Epithelial cell of esophagus (primary cell): ENCODE data around the gene RBP3.
"Not testable (repeated sequence)": the region's sequence is repeated elsewhere in the genome, so short reads cannot be mapped to it uniquely, and the experiment has no call there.

ENCODE experiments used
- DNase-seq: peaks from one replicate; pipeline ENCODE4 v3.0.0; 2010; ENCODE audit warnings: low read depth
- H3K4me3 ChIP-seq: 2 replicates; pipeline ENCODE4 v1.5.1; 2011; ENCODE audit warnings: mild to moderate bottlenecking, low read length, control low read depth
- CTCF ChIP-seq: IDR thresholded peaks from 2 replicates; pipeline ENCODE4 v1.5.1; 2011; ENCODE audit warnings: low read depth, mild to moderate bottlenecking, low read length, control low read depth, inconsistent platforms; ENCODE audit not compliant: insufficient read depth; ENCODE audit errors: missing control alignments

Gene RBP3

DNA sequence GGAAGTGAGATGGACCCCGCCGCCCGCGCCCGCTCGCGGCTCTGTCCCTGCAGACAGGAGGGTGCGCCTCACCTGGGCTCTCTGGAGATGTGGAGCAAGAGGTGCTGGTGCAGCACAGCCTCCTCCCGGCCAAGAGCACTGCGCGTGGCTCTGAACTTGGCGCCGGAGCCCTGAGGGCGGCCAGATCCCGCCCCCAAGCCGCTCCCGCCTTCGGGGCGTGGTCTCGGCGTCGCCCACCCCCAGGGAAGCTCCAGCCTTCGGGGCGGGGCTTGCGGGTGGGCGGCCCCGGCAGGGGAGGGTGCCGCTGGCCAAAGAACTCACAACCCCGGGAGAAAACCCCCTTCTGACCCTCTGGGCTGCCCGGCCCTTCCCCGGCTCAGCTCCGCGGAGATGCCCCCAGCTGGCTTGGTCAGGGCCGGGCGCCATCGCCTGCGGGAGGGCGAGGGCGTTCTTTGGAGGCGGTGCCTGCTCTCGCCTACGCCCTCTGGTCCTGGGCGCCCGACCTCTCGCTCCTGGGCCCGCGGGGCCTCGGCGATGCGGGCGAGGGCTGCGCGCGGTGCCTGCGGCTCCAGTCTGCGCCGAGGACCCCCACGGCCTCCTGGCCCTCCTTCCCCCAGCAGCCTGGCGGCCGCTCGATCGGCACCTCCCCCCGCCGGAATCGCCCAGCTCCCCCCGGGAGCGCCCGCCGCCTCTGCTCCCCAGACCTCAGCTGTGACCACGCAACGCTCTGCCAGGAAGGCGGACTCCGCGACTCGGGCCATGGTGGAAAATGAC is 36.2 kb downstream of the RBP3 start, which contains the start of gene ZNF488:
ZNF488 (minus strand) TSS at position 146 of the 774 bp plus-strand sequence. CDS start 15,464 bp downstream, outside the sequence.
- peak; percentile 89 for DNase-seq
- TF ChIP-seq CTCF = no peak
- H3K4me3 ChIP-seq = peak within 1 kb of the TSS; percentile 65

DNA sequence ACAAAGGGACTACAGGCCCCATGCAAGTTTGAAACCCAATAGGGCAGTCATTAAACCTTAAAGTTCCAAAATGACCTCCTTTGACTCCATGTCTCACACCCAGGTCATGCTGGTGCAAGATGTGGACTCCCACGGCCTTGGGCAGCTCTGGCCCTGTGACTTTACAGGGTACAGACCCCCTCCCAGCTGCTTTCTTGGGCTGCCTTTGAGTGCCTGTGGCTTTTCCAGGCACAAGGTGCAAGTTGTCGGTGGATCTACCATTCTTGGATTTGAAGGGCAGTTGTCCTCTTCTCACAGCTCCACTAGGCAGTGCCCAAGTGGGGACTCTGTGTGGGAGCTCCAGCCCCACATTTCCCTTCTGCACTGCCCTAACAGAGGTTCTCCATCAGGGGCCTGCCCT is 37.9 kb downstream of the RBP3 start:
- not testable (repeated sequence) for DNase-seq, H3K4me3 ChIP-seq

DNA sequence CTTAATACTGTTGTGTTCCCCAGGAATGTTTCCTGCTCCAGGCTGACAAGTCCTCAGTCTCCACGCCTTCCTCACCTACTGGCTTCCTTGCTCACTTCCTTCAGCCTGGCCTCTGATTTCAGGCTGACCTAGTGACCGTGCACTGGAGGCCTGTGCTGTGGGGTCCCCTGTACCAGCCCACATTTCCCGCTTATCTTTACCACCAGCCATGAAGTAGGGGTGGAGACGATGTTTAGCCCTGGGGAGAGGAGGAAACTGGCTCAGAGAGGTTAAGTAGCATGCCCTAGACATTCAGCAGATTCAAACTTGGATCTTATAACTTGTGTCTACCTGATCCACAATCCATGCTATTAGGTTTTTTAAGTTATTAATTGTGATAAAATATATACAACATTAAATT is 40.7 kb downstream of the RBP3 start:
- no peak for DNase-seq
- H3K4me3 ChIP-seq = no peak overlapping the region
- no peak for TF ChIP-seq CTCF

- no peak for TF ChIP-seq CTCF
- no peak overlapping the region for H3K4me3 ChIP-seq
- no peak for DNase-seq
Measured at GRCh38 chr10:47389619-47390018, 41.5 kb downstream of the RBP3 start.

- no peak overlapping the region for H3K4me3 ChIP-seq
- no peak for TF ChIP-seq CTCF
- peak; percentile 94 for DNase-seq
Measured at GRCh38 chr10:47396311-47396717, 48.2 kb downstream of the RBP3 start.

DNA sequence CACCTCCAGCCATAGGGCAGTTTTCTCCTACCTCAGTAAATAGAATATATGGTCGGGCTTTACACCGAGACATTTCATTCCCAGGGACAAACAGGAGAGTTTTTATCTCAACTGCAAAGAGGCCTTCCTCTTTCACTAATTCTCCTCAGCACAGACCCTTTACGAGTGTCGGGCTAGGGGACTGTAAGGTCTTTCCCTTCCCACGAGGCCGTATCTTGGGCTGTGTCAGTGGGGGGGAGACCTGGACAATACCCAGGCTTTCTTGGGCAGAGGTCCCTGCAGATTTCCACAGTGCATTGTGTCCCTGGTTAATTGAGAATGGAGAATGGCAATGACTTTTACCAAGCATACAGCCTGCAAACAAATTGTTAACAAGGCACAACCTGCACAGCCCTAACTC is 49.1 kb downstream of the RBP3 start:
- no peak overlapping the region for H3K4me3 ChIP-seq
- TF ChIP-seq CTCF = no peak
- no peak for DNase-seq

- DNase-seq = no peak
- H3K4me3 ChIP-seq = no peak overlapping the region
- TF ChIP-seq CTCF = no peak
Measured at GRCh38 chr10:47400251-47400650, 52.1 kb downstream of the RBP3 start.
